Effector memory CD4-positive, alpha-beta T cell (primary cell): ENCODE data around the gene CEACAM19.

Experiments
- DNase-seq, 3 donors: peaks; one replicate each; pipeline ENCODE4 v3.0.0-alpha.2; 2020
- H3K27ac ChIP-seq: 2 replicates; pipeline ENCODE4 v1.7.0; 2013; ENCODE audit warnings: mild to moderate bottlenecking, low read length, moderate library complexity; ENCODE audit not compliant: insufficient read depth, poor library complexity, severe bottlenecking
- H3K27me3 ChIP-seq: replicated peaks from 2 replicates; pipeline ENCODE4 v1.7.0; 2013; ENCODE audit warnings: mild to moderate bottlenecking, low read length; ENCODE audit not compliant: insufficient read depth, control insufficient read depth, poor library complexity, severe bottlenecking
- H3K36me3 ChIP-seq: 2 replicates; pipeline ENCODE4 v1.7.0; 2013; ENCODE audit warnings: mild to moderate bottlenecking, low read length, moderate library complexity; ENCODE audit not compliant: control insufficient read depth, insufficient read depth
- H3K4me1 ChIP-seq: 2 replicates; pipeline ENCODE4 v1.7.0; 2013; ENCODE audit warnings: low read length, mild to moderate bottlenecking; ENCODE audit not compliant: control insufficient read depth, insufficient read depth, poor library complexity, severe bottlenecking
- H3K4me3 ChIP-seq: 2 replicates; pipeline ENCODE4 v1.7.0; 2013; ENCODE audit warnings: low read length, low read depth, mild to moderate bottlenecking; ENCODE audit not compliant: insufficient read depth, poor library complexity, severe bottlenecking
- H3K9me3 ChIP-seq: 2 replicates; pipeline ENCODE4 v1.7.0; 2013; ENCODE audit warnings: mild to moderate bottlenecking, low read length, moderate library complexity; ENCODE audit not compliant: control insufficient read depth

CEACAM19 gene

DNA sequence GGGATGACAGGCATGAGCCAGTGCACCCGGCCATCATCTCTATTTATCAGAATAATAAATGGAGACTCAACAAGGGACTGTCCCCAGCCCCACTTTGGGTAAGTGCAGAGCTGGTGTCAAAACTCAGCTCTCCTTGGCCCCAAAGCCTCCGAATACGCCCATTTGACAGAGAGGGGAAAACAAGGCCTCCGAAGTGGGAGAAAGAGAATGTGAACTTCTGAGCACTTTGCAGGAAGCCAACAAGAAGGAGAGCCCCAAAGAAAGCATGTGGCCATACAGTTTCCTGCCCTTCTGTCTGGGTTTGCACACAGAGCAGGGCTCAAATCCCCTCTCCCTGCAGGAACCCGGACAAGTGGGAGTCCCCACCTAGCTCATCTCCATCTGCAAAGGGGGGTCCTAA, 29.3 kb downstream of the CEACAM19 start:
- no peaks in the 10 kb centered on the region for H3K9me3 ChIP-seq
- H3K27me3 ChIP-seq, result no peaks in the 10 kb centered on the region
- no peaks in the 10 kb centered on the region for H3K4me1 ChIP-seq
- no peak overlapping the region for H3K27ac ChIP-seq
- H3K36me3 ChIP-seq, result no peaks in the 10 kb centered on the region
- DNase-seq, result no peak
- no peak overlapping the region for H3K4me3 ChIP-seq

DNA sequence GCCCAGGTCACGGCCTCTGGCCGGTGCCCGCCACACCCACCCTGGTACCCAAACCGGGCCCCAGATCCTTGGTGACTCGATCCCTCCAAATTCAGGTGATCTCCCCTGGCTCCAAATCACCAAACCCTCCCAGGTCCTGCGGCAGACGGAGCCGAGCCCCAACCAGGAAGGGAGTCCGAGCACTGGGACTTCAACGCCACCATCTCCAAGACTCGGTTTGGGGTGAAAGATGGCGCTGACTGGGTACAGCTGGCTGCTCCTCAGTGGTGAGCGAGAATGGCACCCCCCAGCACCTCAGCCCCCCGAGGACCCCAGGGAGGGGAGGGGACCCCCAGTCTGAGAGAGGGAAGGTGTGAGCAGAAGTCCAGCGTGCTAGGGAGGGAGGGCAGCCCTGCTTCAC, 29.9 kb downstream of the CEACAM19 start:
- Histone ChIP-seq H3K27ac (no peak overlapping the region), H3K4me3 (no peak overlapping the region), H3K4me1 (no peaks in the 10 kb centered on the region), H3K9me3 (no peaks in the 10 kb centered on the region), H3K27me3 (no peaks in the 10 kb centered on the region), H3K36me3 (no peaks in the 10 kb centered on the region)
- no peak for DNase-seq

DNA sequence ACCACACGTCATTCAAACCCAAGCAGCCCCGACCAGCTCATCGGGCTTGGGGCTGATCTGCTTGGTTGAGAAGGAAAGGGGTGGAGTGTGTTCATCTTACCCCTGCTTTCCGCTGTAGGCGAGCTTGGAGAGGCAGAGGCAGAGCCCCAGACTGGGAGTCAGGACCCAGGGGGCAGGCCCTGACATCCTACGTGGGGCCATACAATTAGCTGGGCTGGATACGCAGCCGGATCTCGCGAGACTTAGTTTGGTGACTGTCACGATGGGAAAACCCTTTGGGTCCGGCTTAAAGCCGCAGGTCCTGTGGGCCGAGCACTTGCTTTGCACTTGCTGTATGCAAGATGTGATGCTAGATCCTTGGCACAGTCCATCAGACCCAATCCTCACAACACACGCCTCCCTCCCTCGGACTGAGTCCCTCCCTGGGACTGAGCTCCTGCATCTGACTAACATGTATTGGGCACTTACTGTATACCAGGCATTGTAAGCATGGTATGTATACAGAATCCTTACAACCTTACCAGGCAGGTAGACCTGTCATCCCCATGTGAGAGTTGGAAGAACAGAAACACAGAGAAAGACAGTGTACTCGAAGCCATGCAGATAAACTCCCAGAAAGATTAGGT, 31.4 kb downstream of the CEACAM19 start:
- no peak overlapping the region for H3K27ac ChIP-seq
- no peaks in the 10 kb centered on the region for H3K27me3 ChIP-seq
- DNase-seq, result no peak
- H3K4me3 ChIP-seq, result no peak overlapping the region
- H3K4me1 ChIP-seq, result no peaks in the 10 kb centered on the region
- no peaks in the 10 kb centered on the region for H3K36me3 ChIP-seq
- no peaks in the 10 kb centered on the region for H3K9me3 ChIP-seq

DNA sequence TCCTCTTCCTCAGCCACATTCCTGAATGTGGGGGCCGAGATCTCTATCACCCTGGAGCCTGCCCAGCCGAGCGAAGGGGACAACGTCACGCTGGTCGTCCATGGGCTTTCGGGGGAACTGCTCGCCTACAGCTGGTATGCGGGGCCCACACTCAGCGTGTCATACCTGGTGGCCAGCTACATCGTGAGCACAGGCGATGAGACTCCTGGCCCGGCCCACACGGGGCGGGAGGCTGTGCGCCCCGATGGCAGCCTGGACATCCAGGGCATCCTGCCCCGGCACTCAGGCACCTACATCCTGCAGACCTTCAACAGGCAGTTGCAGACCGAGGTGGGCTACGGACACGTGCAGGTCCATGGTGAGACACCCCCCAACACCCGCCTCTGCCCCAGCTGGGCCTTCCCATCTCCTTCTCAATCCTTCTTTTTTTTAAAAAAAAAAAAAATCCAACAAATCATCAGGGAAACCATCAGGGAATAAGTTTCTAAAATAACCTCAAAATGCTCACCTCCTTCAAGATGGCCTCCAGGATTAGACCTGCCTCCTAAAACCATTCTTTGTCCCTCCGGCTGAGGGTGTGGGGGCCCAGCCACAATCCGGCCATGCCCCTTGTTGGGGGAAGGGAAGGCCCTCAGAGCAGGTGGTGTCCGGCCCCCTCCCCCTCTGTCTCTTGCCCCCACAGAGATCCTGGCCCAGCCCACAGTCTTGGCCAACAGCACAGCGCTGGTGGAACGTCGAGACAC, 32.2 kb downstream of the CEACAM19 start:
- H3K4me1 ChIP-seq, result no peaks in the 10 kb centered on the region
- H3K9me3 ChIP-seq, result no peaks in the 10 kb centered on the region
- no peak overlapping the region for H3K4me3 ChIP-seq
- no peak overlapping the region for H3K27ac ChIP-seq
- H3K36me3 ChIP-seq, result no peaks in the 10 kb centered on the region
- DNase-seq, result no peak
- H3K27me3 ChIP-seq, result no peaks in the 10 kb centered on the region

DNA sequence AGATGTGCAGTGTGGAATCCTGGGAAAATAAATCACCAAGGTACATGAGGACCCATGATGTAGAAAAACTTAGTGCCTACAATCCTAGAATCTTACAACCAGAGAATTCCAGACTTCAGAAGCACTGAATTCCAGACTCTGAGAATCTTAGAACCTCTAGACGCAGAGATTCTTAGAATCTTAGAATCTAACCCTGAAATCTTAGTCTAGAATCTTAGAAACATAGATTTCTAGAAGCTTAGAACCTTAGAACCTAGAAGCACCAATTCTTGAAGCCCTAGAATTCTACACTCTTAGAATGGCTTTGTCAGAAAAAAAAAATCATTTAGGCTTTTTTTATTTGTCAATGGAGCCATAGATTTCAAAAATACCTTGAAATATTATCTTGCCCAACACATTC, 33.7 kb downstream of the CEACAM19 start:
- H3K9me3 ChIP-seq, result no peaks in the 10 kb centered on the region
- no peak for DNase-seq
- no peaks in the 10 kb centered on the region for H3K27me3 ChIP-seq
- no peaks in the 10 kb centered on the region for H3K36me3 ChIP-seq
- H3K4me3 ChIP-seq, result no peak overlapping the region
- no peak overlapping the region for H3K27ac ChIP-seq
- no peaks in the 10 kb centered on the region for H3K4me1 ChIP-seq

DNA sequence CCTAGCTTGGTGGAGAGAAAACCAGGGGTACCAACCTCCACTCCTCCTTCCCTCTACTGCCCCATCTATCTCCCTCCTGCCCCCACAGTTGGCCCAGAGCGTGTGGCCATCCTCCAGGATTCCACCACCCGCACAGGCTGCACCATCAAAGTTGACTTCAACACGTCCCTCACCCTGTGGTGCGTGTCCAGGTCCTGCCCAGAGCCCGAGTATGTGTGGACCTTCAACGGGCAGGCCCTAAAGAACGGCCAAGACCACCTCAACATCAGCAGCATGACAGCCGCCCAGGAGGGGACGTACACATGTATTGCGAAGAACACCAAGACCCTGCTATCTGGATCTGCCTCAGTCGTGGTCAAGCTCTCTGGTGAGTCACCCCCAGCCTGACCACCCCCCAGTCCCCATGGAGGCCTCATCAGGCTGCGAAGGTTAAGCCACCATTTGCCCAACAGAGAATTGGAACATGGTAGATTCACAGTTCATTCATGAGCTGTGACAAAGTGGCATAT, 34.3 kb downstream of the CEACAM19 start:
- H3K4me1 ChIP-seq, result no peaks in the 10 kb centered on the region
- H3K36me3 ChIP-seq, result no peaks in the 10 kb centered on the region
- no peak overlapping the region for H3K27ac ChIP-seq
- H3K4me3 ChIP-seq, result no peak overlapping the region
- no peaks in the 10 kb centered on the region for H3K9me3 ChIP-seq
- H3K27me3 ChIP-seq, result no peaks in the 10 kb centered on the region
- no peak for DNase-seq

DNA sequence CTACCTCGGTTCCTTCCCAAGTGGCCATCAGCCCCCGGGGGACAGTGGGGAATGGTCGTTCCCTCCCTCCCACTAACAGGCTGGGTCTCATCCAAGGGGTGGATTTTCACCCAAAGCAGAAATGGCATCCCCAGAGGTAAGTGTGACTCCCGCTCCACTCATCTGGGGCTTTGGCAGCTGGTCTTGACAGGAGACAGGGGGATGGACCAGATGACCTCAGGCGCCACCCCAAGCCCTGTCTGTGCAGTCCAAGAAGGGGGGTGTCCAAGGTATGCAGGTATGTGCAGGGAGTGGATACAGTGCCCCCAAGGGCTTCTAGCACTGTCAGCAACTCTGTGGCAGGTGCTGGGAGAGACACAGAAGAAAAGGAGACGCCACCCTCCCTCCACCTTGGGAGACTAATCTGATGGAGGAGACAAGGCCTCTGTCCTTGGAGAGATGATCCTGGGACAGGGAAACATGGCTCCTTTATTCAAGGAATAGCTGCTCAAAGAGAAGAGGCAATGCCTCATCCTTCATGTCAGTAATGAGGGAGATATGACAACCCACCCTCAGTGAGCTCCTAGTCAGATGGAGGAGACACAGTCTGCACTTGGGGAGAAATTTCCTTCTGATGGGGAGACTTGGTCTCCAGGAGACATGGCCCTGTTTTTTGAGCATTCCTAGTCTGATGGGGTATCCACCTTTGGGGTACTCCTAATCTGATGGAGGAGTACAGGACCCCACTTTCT, 35.4 kb downstream of the CEACAM19 start:
- no peaks in the 10 kb centered on the region for H3K36me3 ChIP-seq
- no peak for DNase-seq
- no peaks in the 10 kb centered on the region for H3K4me1 ChIP-seq
- H3K27ac ChIP-seq, result no peak overlapping the region
- no peaks in the 10 kb centered on the region for H3K9me3 ChIP-seq
- no peaks in the 10 kb centered on the region for H3K27me3 ChIP-seq
- no peak overlapping the region for H3K4me3 ChIP-seq

DNA sequence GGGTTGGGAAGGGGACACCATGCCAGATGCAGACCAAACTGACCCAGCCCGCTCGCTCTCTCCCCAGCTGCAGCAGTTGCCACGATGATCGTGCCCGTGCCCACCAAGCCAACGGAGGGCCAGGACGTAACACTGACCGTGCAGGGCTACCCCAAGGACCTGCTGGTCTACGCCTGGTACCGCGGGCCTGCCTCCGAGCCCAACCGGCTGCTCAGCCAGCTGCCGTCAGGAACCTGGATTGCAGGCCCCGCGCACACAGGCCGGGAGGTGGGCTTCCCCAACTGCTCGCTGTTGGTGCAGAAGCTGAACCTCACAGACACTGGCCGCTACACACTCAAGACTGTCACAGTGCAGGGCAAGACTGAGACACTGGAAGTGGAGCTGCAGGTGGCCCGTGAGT, 36.5 kb downstream of the CEACAM19 start:
- Histone ChIP-seq H3K4me3 (no peak overlapping the region), H3K4me1 (no peaks in the 10 kb centered on the region), H3K9me3 (no peaks in the 10 kb centered on the region), H3K27me3 (no peaks in the 10 kb centered on the region), H3K36me3 (no peaks in the 10 kb centered on the region), H3K27ac (no peak overlapping the region)
- DNase-seq, result no peak

DNA sequence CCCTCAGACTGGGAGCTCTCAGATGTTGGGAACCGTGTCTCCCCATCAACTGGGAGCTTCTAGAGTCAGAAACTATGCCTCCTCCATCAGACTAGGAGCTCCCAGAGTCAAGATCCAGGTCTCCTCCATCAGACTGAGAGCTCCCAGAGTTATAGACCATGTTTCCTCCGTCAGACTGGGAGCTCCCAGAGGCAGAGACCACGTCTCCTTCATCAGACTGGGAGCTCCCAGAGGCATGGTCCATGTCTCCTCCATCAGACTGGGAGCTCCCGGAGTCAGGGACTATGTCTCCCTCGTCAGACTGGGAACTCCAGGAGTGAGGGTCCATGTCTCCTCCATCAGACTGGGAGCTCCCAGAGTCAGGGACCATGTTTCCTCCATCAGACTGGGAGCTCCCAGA, 37.7 kb downstream of the CEACAM19 start:
- no peaks in the 10 kb centered on the region for H3K4me1 ChIP-seq
- H3K36me3 ChIP-seq, result no peaks in the 10 kb centered on the region
- H3K27me3 ChIP-seq, result no peaks in the 10 kb centered on the region
- no peak overlapping the region for H3K27ac ChIP-seq
- DNase-seq, result no peak
- H3K9me3 ChIP-seq, result no peaks in the 10 kb centered on the region
- no peak overlapping the region for H3K4me3 ChIP-seq
